Epithelial cell of esophagus (primary cell): ENCODE results near the gene FHIT.

Experiments used
- DNase-seq: peaks from one replicate; pipeline ENCODE4 v3.0.0; 2010; ENCODE audit warnings: low read depth
- H3K4me3 ChIP-seq: 2 replicates; pipeline ENCODE4 v1.5.1; 2011; ENCODE audit warnings: mild to moderate bottlenecking, low read length, control low read depth
- TF ChIP-seq, protein P1 (sequence below): IDR thresholded peaks from 2 replicates; pipeline ENCODE4 v1.5.1; 2011; ENCODE audit warnings: low read depth, mild to moderate bottlenecking, low read length, control low read depth, inconsistent platforms; ENCODE audit not compliant: insufficient read depth; ENCODE audit errors: missing control alignments

FHIT gene

DNA sequence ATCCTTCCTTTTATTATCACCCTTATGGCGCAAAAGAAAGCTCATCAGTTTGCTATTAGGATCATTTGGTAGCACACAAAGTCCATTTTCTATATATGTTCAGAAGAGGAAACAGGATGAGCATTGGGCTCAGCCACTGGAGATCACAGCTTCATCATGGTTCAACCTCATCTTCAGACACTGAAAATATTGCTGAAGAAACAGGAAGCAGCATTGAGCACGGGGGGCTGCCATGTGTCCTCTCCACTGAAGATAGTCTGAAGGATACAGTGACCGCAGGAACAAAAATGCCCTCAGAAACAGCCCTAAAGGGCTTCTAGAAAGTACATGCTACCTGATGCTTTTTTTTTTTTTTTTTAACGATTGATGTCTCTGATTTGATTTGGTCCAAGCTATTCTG, 1366.2 kb downstream of the FHIT start:
- H3K4me3 ChIP-seq, result no peak overlapping the region
- DNase-seq, result no peak
- TF ChIP-seq, protein P1, sequence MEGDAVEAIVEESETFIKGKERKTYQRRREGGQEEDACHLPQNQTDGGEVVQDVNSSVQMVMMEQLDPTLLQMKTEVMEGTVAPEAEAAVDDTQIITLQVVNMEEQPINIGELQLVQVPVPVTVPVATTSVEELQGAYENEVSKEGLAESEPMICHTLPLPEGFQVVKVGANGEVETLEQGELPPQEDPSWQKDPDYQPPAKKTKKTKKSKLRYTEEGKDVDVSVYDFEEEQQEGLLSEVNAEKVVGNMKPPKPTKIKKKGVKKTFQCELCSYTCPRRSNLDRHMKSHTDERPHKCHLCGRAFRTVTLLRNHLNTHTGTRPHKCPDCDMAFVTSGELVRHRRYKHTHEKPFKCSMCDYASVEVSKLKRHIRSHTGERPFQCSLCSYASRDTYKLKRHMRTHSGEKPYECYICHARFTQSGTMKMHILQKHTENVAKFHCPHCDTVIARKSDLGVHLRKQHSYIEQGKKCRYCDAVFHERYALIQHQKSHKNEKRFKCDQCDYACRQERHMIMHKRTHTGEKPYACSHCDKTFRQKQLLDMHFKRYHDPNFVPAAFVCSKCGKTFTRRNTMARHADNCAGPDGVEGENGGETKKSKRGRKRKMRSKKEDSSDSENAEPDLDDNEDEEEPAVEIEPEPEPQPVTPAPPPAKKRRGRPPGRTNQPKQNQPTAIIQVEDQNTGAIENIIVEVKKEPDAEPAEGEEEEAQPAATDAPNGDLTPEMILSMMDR, result no peak

DNA sequence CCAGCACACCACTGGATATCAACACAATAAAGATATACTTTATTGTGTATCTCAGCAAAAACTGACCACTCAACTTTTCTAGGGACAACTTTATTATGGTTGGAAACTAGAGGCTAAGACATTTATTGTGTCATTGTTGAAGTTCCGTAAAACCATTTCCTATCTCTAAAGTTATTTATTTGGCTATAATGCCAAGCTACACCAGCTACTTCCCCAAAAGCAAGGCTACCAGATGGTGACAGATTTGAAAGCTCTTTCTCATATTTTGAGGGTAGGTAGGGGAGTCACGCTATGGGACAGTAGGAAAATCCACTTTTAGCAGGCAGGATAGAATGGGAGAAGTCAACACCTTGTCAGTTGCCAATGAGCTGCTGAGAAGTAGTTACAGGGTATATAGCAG, 1366.8 kb downstream of the FHIT start:
- no peak for DNase-seq
- TF ChIP-seq, protein P1, result no peak
- no peak overlapping the region for H3K4me3 ChIP-seq

DNA sequence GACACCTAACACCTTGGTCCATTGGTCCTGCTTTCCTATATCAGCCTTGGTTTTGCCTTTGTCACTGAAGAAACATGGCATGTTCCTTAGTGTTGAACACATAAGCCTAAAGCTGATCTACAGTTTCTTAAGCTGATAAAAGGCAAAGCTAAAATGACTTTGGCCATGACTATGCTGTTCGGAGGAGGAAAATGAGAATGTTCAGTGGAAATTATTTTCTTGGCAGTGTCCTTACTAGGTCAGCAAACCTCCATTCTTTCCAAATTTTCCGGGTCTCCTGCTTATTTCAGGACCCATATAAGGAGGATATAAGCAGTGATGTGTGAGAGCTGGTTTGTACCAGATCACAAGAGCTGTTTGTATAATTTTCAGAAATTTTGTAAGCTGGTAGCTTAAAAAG, 1368.5 kb downstream of the FHIT start:
- H3K4me3 ChIP-seq, result no peak overlapping the region
- TF ChIP-seq, protein P1, result no peak
- DNase-seq, result no peak

DNA sequence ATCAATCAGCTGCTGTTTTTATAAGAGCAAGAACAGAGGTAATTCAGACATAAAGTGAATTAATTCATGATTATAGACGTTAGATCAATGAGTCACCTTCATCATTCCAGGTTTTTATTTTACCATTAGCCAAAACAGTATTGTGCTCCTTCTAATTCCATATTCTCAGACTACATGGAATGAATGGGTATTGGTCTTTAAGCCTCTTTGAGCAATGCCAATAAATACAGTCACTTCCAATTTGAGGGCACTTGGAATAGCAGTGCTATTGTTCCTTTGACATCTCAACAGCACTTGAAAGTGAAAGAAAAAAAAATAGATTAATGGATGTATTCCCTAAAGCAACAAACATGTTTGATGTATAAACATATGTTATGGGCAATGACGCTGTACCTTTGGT, 1370.5 kb downstream of the FHIT start:
- no peak overlapping the region for H3K4me3 ChIP-seq
- TF ChIP-seq, protein P1, result no peak
- no peak for DNase-seq

DNA sequence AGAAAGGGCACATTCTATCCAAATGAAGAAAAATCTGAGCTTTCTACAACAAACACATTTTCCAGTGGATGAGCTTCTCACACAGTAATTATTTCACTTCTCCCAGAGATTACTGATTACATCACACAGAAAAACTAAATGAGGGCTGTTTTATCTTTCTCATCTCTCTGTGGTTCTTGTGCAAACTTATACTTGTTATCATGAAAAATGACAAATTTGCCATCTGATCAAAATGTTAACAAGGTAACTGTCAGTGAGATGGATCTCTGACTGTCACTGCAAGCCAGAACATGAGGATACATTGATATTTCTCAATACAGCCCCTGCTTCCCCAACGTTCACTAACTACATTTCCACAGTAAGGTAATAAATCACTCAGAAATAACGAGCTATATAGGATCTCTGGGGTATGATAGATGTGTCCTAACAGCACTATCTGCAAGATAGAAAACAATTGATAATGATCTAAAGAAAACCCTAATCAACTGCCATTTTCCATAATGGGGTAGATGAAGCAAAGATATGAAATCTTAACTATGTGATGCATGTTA, 1372.1 kb downstream of the FHIT start:
- H3K4me3 ChIP-seq, result no peak overlapping the region
- TF ChIP-seq, protein P1, result no peak
- DNase-seq, result no peak

DNA sequence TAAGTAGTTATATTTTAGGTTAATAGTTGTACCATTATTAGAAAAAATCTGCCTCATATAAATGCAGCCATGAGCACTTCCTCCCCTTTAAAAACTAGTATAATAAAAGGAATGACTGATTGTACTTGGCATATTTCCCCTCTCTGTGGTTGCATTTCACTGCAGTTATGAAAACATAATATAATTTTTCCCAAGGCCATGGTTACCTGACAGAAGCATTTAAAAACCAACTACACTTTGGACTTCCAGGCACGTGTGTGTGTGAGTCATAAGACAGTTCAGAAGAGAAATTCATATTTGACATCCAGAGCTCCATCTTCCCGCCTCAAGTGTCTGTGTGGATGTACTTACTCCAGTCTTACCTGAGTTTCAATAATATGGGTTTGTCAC, 1373.2 kb downstream of the FHIT start:
- H3K4me3 ChIP-seq, result no peak overlapping the region
- peak; percentile 15 for DNase-seq
- TF ChIP-seq, protein P1, result no peak

DNA sequence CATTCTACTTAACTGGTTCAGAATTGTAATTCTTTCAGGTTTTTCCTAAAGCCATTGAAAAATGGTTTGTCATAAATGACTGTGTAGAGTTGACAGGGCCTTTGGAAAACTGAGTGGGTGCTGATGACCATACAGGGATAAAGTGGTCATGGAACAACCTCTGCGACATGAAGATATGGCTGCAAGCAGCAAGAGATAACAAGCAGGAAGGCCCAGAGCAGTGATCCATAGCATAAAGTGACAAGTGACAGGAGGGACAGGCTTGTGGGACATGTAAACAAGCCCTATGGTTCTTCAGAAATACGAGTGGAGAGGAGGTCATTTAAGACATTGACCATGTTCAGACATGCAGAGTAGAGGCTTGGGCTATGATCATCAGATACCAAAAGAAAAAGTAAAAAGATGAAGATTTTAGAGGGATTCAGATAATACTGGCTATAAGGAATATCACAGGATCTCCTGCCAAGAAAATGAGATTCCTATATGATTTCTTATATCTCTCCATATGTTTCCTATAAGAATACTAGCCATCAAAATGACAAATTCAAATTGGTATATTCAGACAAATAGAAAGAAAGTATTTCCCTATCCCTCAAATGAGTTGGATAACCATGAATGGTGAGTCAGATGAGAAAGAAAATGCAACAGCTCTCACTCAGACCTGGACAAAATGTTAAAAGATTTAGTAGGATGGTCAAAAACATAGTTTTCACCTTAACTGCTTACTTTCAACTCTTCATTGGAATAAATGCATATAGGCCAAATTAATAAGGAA, 1373.8 kb downstream of the FHIT start:
- H3K4me3 ChIP-seq, result no peak overlapping the region
- DNase-seq, result no peak
- TF ChIP-seq, protein P1, result no peak
